K562 (cell line): ENCODE measurements around the gene HEATR3. TPM values are rescaled to one million over a fixed set of nuclear protein-coding genes. Genes with fewer than 3 reads are reported as not detected.

Source experiments
- ESRRB ChIP-seq: fragments of 250-450 bp; sonication (Bioruptor Pico); IDR thresholded peaks from 2 replicates; pipeline ENCODE4 v1.5.0; 2020; ENCODE audit warnings: mild to moderate bottlenecking, moderate library complexity, borderline replicate concordance
- FOXJ3 ChIP-seq: sonication (generic); formaldehyde crosslinking; IDR thresholded peaks from 2 replicates; pipeline ENCODE4 v1.4.0; 2020; ENCODE audit warnings: mild to moderate bottlenecking, missing genetic modification reagents
- MYBL2 ChIP-seq, 2 experiments: fragments of 450-650 bp in 1 of 2; sonication (generic) in 1 of 2; formaldehyde crosslinking in 1 of 2; IDR thresholded peaks; 2 replicates each; pipeline versions ENCODE4 v1.6.1 to v1.8.1; 2017 to 2022; ENCODE audit warnings: borderline replicate concordance in 1 of 2, inconsistent platforms in 1 of 2, low read depth in 1 of 2, mild to moderate bottlenecking in 1 of 2, missing genetic modification reagents in 1 of 2, moderate library complexity in 1 of 2
- NCOR1 ChIP-seq: fragments of 450-650 bp; IDR thresholded peaks from 2 replicates; pipeline ENCODE4 v1.6.1; 2016; ENCODE audit warnings: mild to moderate bottlenecking, moderate library complexity
- SRF ChIP-seq, 2 experiments: fragments of 250-450, 450-650 bp in 1 of 2; sonication (Bioruptor Pico) in 1 of 2; sonication (generic) in 1 of 2; formaldehyde crosslinking; IDR thresholded peaks; 2 replicates each; pipeline versions ENCODE4 v1.5.0 to v1.5.1; 2020 to 2022; ENCODE audit warnings: mild to moderate bottlenecking in 1 of 2, missing genetic modification reagents in 1 of 2
- TRIM28 ChIP-seq: fragments of 450-650 bp; IDR thresholded peaks from 2 replicates; pipeline ENCODE4 v1.6.1; 2017
- ZNF217 ChIP-seq: sonication (generic); formaldehyde crosslinking; IDR thresholded peaks from 2 replicates; pipeline ENCODE4 v1.8.0; 2022; ENCODE audit warnings: mild to moderate bottlenecking, missing genetic modification reagents
- polyA plus RNA-seq, 8 experiments: library from polyadenylated mRNA; depleted of rRNA in 4 of 8; stranded (reverse) in 5 of 8; unstranded in 3 of 8; fragments of >200 nt; fragmentation: Nextera tagmentation in 2 of 8; fragmentation: Illumina TruSeq in 1 of 8; extraction: Ambion mirVana in 2 of 8; extraction: Trizol in 1 of 8; gene quantifications; 2 replicates each; pipeline versions ENCODE4 v1.2.1 to v1.2.3, GENCODE V29; 2011 to 2014; ENCODE audit warnings: inconsistent platforms in 1 of 8, missing spikeins in 1 of 8
- total RNA-seq, 7 experiments: library from RNA; depleted of rRNA in 6 of 7; stranded (reverse); fragments of >200 nt in 6 of 7; fragmentation: Illumina TruSeq in 2 of 7; extraction: Trizol in 2 of 7; gene quantifications; 2 replicates each; pipeline versions ENCODE4 v1.2.1 to v1.2.3, GENCODE V29; 2011 to 2021; ENCODE audit warnings: low replicate concordance in 1 of 7
- TF ChIP-seq, protein P1 (sequence below), 3 experiments: fragments of 200-800 bp in 1 of 3; fragments of 250-450 bp in 1 of 3; fragments of 450-650 bp in 1 of 3; sonication (Bioruptor Pico) in 1 of 3; sonication (Bioruptor generic) in 1 of 3; formaldehyde crosslinking in 1 of 3; IDR thresholded peaks; 2 replicates each; pipeline versions ENCODE4 v1.6.1 to v1.8.0; 2016 to 2022; ENCODE audit warnings: mild to moderate bottlenecking in 2 of 3, missing genetic modification characterization in 2 of 3, missing compliant biosample characterization in 1 of 3, moderate library complexity in 1 of 3
- TF ChIP-seq, protein P2 (sequence below), 2 experiments: fragments of 200-800 bp in 1 of 2; sonication (Bioruptor generic) in 1 of 2; sonication (generic) in 1 of 2; formaldehyde crosslinking in 1 of 2; IDR thresholded peaks in 1 of 2; conservative IDR thresholded peaks in 1 of 2; 2 replicates each; pipeline versions ENCODE4 v1.5.0 to v1.6.1; 2016 to 2020; ENCODE audit warnings: missing compliant biosample characterization in 1 of 2, missing genetic modification characterization in 1 of 2, missing genetic modification reagents in 1 of 2
- TF ChIP-seq, protein P3 (sequence below): fragments of 250-450 bp; sonication (Bioruptor Pico); IDR thresholded peaks from 2 replicates; pipeline ENCODE4 v1.8.0; 2022; ENCODE audit warnings: inconsistent platforms
- TF ChIP-seq, protein P4 (sequence below): fragments of 450-650 bp; IDR thresholded peaks from 2 replicates; pipeline ENCODE4 v1.6.1; 2016; ENCODE audit warnings: mild to moderate bottlenecking

HEATR3 gene
- total and polyA plus RNA-seq, 9 of the 15 experiments (the other 6 are each of a cell fraction or from before 2014, with no cell fraction given): 1.7 to 30.2 (median 18.8) TPM

DNA sequence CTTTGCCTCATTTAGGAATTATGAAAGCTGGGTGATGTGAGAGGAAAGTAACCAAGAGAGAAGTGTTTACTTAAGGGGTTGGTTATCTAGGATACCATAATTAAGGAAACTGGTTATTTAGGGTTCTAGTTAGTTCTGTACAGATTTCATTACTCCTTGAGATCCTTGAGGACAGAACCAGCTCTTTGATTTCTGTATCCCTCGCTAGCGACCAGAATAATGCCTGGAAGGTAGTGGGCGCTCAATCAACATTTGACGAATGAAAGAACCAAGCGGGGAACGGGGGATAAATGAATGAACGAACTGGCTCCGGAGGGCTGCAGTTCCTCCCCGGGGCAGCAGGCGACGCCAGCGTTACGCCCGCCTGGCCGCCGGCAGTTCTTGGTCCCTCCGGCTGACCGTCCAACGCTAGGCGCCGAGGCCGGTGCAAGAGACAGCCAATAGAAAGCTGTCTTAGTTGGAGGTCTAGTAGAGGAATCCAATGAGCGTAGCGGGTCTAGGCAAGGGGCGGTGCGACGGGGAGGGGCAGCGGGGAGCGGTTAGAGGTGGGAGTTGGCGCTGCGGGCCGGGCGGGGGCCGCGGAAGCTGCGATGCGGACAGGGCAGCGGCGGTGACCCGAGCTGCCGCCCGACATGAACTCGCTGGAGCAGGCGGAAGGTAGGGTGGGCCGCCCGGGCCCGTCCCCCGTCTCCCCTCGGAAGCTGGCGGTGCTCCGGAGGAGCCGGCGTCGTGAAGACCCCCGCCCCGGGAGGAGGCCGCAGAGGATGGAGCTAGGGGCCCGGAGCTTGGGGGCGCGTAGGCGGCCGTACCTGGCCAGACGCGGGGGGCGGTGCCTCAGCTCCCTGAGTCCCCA is 40.9 kb upstream of the HEATR3 start, which contains the start of gene CNEP1R1 (continued):
- TF ChIP-seq, protein P1, sequence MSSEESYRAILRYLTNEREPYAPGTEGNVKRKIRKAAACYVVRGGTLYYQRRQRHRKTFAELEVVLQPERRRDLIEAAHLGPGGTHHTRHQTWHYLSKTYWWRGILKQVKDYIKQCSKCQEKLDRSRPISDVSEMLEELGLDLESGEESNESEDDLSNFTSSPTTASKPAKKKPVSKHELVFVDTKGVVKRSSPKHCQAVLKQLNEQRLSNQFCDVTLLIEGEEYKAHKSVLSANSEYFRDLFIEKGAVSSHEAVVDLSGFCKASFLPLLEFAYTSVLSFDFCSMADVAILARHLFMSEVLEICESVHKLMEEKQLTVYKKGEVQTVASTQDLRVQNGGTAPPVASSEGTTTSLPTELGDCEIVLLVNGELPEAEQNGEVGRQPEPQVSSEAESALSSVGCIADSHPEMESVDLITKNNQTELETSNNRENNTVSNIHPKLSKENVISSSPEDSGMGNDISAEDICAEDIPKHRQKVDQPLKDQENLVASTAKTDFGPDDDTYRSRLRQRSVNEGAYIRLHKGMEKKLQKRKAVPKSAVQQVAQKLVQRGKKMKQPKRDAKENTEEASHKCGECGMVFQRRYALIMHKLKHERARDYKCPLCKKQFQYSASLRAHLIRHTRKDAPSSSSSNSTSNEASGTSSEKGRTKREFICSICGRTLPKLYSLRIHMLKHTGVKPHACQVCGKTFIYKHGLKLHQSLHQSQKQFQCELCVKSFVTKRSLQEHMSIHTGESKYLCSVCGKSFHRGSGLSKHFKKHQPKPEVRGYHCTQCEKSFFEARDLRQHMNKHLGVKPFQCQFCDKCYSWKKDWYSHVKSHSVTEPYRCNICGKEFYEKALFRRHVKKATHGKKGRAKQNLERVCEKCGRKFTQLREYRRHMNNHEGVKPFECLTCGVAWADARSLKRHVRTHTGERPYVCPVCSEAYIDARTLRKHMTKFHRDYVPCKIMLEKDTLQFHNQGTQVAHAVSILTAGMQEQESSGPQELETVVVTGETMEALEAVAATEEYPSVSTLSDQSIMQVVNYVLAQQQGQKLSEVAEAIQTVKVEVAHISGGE (CRISPR knock-in tag; IDR thresholded peaks at IDR 0.05): no peak
- TF ChIP-seq SRF (CRISPR knock-in tag; IDR thresholded peaks at IDR 0.05) (no peak), ZNF217 (no peak), ESRRB (no peak), NCOR1 (no peak), MYBL2 (IDR thresholded peaks at IDR 0.05; ENCODE audit: low read depth) (peak; percentile 81), MYBL2 (CRISPR knock-in tag; IDR thresholded peaks at IDR 0.05; ENCODE audit: borderline replicate concordance) (no peak), TRIM28 (0 out of 2 replicates have a peak, but pooled peaks have one; percentile 17), FOXJ3 (no peak)
- TF ChIP-seq, protein P2, sequence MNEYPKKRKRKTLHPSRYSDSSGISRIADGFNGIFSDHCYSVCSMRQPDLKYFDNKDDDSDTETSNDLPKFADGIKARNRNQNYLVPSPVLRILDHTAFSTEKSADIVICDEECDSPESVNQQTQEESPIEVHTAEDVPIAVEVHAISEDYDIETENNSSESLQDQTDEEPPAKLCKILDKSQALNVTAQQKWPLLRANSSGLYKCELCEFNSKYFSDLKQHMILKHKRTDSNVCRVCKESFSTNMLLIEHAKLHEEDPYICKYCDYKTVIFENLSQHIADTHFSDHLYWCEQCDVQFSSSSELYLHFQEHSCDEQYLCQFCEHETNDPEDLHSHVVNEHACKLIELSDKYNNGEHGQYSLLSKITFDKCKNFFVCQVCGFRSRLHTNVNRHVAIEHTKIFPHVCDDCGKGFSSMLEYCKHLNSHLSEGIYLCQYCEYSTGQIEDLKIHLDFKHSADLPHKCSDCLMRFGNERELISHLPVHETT (CRISPR knock-in tag; conservative IDR thresholded peaks at IDR 0.05 in 1 of 2, IDR thresholded peaks at IDR 0.05 in 1 of 2): 0 out of 4 replicates have a peak, but pooled peaks of 1 of the 2 experiments have one; percentile 37
- TF ChIP-seq, protein P3, sequence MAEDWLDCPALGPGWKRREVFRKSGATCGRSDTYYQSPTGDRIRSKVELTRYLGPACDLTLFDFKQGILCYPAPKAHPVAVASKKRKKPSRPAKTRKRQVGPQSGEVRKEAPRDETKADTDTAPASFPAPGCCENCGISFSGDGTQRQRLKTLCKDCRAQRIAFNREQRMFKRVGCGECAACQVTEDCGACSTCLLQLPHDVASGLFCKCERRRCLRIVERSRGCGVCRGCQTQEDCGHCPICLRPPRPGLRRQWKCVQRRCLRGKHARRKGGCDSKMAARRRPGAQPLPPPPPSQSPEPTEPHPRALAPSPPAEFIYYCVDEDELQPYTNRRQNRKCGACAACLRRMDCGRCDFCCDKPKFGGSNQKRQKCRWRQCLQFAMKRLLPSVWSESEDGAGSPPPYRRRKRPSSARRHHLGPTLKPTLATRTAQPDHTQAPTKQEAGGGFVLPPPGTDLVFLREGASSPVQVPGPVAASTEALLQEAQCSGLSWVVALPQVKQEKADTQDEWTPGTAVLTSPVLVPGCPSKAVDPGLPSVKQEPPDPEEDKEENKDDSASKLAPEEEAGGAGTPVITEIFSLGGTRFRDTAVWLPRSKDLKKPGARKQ: no peak
- TF ChIP-seq, protein P4, sequence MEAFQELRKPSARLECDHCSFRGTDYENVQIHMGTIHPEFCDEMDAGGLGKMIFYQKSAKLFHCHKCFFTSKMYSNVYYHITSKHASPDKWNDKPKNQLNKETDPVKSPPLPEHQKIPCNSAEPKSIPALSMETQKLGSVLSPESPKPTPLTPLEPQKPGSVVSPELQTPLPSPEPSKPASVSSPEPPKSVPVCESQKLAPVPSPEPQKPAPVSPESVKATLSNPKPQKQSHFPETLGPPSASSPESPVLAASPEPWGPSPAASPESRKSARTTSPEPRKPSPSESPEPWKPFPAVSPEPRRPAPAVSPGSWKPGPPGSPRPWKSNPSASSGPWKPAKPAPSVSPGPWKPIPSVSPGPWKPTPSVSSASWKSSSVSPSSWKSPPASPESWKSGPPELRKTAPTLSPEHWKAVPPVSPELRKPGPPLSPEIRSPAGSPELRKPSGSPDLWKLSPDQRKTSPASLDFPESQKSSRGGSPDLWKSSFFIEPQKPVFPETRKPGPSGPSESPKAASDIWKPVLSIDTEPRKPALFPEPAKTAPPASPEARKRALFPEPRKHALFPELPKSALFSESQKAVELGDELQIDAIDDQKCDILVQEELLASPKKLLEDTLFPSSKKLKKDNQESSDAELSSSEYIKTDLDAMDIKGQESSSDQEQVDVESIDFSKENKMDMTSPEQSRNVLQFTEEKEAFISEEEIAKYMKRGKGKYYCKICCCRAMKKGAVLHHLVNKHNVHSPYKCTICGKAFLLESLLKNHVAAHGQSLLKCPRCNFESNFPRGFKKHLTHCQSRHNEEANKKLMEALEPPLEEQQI: peak; percentile 95
